ENCODE data around the gene SART3.
"Not testable (repeated sequence)": the region's sequence is repeated elsewhere in the genome, so short reads cannot be mapped to it uniquely, and the experiment has no call there.

Gene SART3

DNA sequence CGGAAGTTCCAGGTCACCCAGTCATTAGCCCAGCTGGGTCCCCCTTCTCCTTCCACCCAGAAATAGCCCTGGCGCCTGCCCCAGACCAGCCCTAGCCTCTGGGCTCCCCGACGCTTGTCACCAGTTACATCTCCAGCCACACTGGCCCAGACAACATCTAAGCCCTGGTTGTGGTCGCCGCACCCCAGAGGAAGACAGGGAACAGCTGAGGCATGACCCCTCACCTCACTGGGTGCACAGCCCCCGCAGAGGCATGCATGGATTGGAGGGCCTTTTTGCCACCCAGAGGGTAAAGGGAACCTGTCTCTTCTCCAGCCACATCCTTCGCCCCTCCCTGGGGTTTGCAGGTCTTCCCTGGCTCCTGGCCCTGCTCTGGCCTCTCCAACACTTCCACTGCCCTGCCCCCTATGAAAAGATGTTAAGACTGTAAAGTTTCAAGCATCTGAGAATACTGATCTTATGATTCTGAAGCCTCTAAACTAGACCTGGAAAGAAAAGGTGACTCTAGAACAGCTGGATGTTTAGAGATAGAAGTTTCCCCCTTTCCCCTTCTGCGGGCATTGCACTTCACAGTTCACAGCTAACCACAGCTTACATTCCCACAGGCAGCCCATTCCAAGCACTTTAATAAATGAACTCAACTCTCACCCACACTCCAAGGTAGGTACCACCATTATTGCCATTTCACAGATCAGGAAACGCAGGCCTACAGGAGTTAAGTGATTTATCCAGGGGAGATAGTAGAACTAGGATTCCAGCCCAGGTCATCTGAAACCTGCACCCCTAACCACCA is 22.2 kb upstream of the SART3 start:
- H3K4me3 ChIP-seq (ENCODE audit: low read depth, low read length): no peak overlapping the region

DNA sequence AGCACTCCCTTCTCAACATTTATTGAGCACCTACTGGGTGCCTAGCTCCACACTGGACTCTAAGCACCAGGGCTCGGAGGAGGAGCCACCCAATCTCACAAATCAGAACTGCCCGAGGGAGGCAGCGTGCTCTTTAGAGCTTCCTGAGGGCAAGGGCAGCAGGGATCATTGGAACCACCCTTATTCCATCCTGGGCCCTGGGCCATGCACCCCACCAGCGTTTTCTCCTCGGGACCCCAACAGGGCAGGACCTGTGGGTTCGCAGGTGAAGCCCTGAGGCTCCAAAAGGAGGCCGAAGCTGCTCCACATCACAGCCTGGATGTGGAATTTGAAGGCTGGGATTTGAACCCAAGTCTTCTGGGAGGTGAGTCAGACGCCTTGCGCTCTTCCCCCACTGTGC is 21.5 kb upstream of the SART3 start:
- H3K4me3 ChIP-seq (ENCODE audit: low read depth, low read length): no peak overlapping the region

GRCh38 chr12:108581311-108582227 is 20.6 kb upstream of the SART3 start:
- H3K4me3 ChIP-seq (ENCODE audit: low read depth, low read length): no peak overlapping the region

DNA sequence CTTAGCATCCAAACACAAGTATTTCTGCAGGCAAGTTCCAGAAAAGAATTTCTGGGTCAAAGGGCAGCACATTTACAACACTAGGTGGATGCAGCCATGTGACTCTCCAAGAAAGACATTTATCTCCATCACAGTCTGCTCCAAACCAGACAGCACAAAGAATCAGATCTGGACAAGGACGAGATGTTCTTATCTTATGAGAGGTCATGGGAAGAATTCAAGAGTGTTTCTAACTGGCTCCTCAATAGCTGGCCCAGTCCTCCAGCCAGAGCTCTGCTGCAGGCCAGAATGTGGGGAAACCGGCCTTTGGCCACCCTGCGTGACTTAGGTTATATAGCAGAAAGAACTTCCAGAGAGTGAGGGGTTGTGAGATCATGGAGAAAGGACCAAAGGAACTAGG is 19.6 kb upstream of the SART3 start:
- H3K4me3 ChIP-seq (ENCODE audit: low read depth, low read length): no peak overlapping the region

DNA sequence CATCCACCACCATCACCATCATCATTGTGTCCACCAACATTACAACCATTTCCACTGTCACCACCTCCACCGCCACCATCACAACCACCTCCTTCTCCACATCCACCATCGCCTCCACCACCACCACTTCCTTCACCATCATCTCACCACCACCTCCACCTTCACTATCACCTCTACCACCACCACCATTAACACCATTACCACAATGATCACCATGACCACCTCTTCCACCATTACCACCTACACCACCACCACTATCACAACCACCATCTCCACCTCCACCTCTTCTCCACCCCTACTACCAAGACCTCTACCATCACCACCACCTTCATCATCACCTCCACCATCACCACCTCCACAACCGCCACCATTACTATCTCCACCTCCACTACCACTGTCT is 17.8 kb upstream of the SART3 start:
- H3K4me3 ChIP-seq (ENCODE audit: low read depth, low read length): no peak overlapping the region

GRCh38 chr12:108578264-108578663 is 17.3 kb upstream of the SART3 start:
- no peak overlapping the region for H3K4me3 ChIP-seq (ENCODE audit: low read depth, low read length)

DNA sequence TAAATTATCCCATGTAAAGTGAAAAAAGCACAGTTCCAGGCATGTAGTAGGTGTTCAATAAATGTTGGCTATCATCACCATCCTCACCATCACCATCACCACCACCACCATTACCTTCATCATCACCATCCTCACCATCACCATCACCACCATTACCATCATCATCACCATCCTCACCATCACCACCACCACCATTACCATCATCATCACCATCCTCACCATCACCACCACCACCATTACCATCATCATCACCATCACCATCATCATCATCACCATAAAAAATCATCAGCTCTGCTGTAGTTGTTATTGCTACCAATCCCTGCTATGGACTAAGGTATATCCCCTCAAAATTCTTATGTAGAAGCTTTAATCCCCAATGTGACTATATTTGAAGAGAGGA is 16.5 kb upstream of the SART3 start:
- no peak overlapping the region for H3K4me3 ChIP-seq (ENCODE audit: low read depth, low read length)

GRCh38 chr12:108576660-108577234 is 15.8 kb upstream of the SART3 start:
- H3K4me3 ChIP-seq (ENCODE audit: low read depth, low read length): no peak overlapping the region

DNA sequence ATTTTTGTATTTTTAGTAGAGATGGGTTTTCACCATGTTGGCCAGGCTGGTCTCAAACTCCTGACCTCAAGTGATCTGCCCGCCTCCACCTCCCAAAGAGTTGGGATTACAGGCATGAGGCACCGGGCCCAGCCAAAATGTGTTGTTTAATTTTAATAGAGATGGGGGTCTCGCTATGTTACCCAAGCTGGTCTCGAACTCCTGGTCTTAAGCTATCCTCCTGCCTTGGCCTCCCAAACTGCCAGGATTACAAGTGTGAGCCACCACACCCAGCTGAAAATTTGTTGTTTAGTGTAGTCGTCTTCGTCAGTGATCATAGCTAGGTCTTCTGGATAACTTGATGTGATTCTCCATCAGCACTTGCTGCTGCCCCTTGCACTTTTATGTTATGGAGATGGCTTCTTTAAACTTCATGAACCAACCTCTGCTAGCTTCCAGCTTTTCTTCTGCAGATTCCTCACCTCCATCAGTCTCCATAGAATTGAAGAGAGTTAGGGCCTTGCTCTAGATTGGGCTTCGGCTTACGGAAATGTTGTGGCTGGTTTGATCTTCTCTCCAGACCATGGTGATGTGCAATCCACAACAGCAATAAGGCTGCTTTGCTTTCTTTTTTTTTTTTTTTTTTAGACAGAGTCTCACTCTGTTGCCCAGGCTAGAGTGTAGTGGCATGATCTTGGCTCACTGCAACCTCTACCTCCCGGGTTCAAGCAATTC is 14.4 kb upstream of the SART3 start:
- H3K4me3 ChIP-seq (ENCODE audit: low read depth, low read length): no peak overlapping the region

GRCh38 chr12:108574276-108574675 is 13.3 kb upstream of the SART3 start:
- not testable (repeated sequence) for H3K4me3 ChIP-seq (ENCODE audit: low read depth, low read length)

DNA sequence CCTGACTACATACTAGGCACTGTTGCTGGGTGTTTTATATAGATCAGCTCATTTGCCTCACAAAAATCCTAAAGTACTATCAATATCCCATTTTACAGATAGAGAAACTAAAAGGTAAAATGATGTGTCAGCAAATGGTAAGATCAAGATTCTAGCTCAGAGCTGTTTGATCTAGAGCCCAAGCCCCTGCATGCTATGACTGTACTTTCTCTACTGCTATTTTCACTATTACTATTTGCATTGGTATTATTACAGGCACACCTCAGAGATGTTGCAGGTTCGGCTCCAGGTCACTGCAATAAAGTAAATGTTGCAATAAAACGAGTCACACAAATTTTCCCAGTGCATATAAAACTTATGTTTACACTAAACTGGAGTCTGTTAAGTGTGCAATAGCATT is 12.3 kb upstream of the SART3 start:
- no peak overlapping the region for H3K4me3 ChIP-seq (ENCODE audit: low read depth, low read length)

DNA sequence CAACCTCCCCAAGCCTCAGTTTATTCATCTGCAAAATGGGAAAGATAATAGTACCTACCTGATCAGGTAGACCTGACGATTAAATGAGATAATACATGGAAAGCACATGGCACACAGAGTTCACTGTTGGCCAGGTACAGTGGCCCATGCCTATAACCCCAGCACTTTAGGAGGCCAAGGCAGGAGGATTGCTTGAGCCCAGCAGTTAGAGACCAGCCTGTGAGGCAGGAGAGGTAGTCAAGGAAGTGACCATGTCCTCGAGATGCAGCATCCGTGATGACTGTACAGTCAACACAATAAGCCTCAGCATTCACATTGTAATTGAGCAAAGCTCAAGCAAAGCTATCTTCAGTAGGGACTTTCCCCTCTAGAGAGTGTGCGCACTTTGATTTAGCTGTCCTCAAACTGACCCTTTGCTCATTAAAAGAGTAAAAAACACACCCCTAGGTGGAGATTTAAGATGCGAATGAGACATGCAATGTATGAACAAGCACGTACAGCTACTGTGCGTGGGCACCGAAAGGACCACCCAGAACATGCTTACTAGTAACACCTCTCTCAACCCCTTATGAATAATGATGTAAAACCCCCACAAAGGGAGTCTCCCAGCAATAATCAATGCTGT is 11.3 kb upstream of the SART3 start:
- no peak overlapping the region for H3K4me3 ChIP-seq (ENCODE audit: low read depth, low read length)

DNA sequence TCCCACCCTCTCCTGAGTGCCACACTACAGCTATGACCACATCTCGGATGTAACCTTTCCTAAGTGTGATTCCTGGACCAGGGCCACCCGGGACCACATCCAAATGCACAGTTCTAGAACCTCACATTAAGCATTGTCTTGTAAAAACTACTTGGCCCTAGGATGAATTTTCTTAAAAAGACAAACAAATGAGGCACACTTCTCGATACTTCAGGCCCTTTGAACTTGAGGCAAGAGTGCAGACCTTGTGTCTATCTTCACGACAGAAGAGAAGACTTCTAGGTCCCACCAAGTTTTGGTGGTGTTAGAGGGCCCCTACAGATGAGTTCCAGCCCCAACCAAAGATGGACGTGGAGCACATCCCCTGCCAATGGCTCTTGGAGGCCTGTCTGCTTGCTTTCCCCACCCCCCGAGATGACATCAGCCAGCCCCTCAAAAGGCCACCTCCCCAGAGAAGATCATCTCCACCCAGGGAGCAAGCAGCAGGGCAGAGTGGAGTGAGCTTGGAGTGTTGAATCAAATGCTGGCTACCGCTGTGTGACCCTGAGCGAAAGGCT is 10.7 kb upstream of the SART3 start:
- no peak overlapping the region for H3K4me3 ChIP-seq (ENCODE audit: low read depth, low read length)

GRCh38 chr12:108570743-108571608 is 10.0 kb upstream of the SART3 start:
- H3K4me3 ChIP-seq (ENCODE audit: low read depth, low read length): no peak overlapping the region

- no peak overlapping the region for H3K4me3 ChIP-seq (ENCODE audit: low read depth, low read length)
Observed at GRCh38 chr12:108568338-108569154, 7.6 kb upstream of the SART3 start.

DNA sequence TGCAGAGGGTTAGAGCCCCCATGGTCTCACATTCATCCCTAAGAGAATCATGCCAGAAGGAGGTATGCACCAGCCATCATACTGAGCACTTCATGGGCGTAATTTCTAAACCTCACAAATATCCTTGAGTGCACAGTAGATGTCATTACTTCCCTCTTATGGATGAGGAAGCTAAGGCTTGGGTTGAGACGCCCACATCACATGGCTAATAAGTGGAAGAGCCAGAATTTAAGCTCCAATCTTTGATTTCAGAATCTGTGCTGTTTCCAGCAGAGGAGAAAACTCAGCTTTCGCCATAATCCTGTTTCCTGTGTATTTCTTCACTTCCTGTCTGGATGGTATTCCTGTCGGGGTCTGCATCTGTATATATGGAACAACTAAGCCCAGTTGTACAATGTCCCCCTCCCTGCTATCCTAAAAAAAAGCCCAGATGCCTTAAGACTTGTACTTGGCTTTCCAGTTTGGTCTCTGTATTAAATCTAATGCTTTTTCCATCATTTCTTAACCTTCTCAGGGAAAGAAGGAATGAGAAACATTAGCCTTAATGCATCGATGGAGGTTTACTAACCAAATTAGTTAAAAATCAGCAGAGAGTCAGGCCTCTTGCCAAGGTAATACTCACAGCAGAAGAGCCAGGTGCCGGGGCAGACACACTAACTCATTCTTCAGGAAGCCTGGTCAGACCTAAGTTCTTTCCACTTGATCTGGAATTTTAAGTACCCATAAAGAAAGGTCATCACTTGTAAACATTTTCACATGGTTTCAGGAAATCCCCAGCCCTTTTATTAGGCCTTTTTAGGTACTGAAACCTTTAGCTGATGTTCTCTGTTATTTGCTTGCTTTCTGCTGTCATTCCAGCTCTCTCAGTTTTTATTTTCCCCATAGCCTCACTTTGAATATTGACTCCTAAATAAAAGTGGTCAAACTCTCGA is 6.7 kb upstream of the SART3 start:
- H3K4me3 ChIP-seq (ENCODE audit: low read depth, low read length): no peak overlapping the region

GRCh38 chr12:108566452-108566851 is 5.5 kb upstream of the SART3 start:
- no peak overlapping the region for H3K4me3 ChIP-seq (ENCODE audit: low read depth, low read length)

DNA sequence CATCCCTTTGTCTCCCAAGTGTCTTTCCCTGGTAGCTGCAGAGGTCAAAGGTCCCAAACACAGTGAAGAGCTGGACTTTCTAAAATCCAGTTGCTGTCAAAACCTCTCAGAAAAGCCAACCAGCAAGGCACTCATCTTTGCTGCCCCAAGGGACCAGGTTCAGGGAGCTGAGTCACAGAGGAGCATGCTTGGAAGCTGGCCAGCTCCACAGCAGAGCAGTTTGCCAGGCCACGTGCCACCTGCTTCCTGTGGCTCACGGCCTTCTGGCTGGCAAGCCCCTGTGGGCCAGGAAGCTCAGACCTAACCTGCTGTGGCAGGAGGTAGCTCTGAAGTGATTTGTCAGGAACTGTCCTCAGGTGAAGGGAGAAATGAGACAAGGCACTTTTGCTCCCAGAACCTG is 5.0 kb upstream of the SART3 start:
- no peak overlapping the region for H3K4me3 ChIP-seq (ENCODE audit: low read depth, low read length)

Measured in iPS-11a (cell line).